ENCODE data around the gene STIMATE.

The STIMATE gene

GRCh38 chr3:52829482-52829881, 67.9 kb downstream of the STIMATE start:
- DNase-seq (ENCODE audit: low read depth) = no peak
- TF ChIP-seq MYC (IDR thresholded peaks at IDR 0.05; ENCODE audit: low read depth, low read length) = no peak
- no peak for TF ChIP-seq CTCF (IDR thresholded peaks at IDR 0.05; ENCODE audit: low read depth, low read length)
- H3K4me3 ChIP-seq (ENCODE audit: low read depth, low read length) = no peak overlapping the region

GRCh38 chr3:52827866-52828376, 69.4 kb downstream of the STIMATE start:
- DNase-seq (ENCODE audit: low read depth) = no peak
- no peak for TF ChIP-seq MYC (IDR thresholded peaks at IDR 0.05; ENCODE audit: low read depth, low read length)
- no peak for TF ChIP-seq CTCF (IDR thresholded peaks at IDR 0.05; ENCODE audit: low read depth, low read length)
- no peak for TF ChIP-seq POLR2A (IDR thresholded peaks at IDR 0.05; ENCODE audit: extremely low read depth, insufficient read length)
- no peak for TF ChIP-seq MAX (IDR thresholded peaks at IDR 0.05; ENCODE audit: low read depth, low read length)
- no peak overlapping the region for H3K4me3 ChIP-seq (ENCODE audit: low read depth, low read length)

GRCh38 chr3:52827441-52827840, 69.9 kb downstream of the STIMATE start:
- peak; percentile 40 for DNase-seq (ENCODE audit: low read depth)

GRCh38 chr3:52824037-52824436, 73.3 kb downstream of the STIMATE start:
- no peak for DNase-seq (ENCODE audit: low read depth)
- no peak for TF ChIP-seq POLR2A (IDR thresholded peaks at IDR 0.05; ENCODE audit: extremely low read depth, insufficient read length)
- no peak for TF ChIP-seq CTCF (IDR thresholded peaks at IDR 0.05; ENCODE audit: low read depth, low read length)
- no peak for TF ChIP-seq MAX (IDR thresholded peaks at IDR 0.05; ENCODE audit: low read depth, low read length)
- TF ChIP-seq MYC (IDR thresholded peaks at IDR 0.05; ENCODE audit: low read depth, low read length) = no peak
- H3K4me3 ChIP-seq (ENCODE audit: low read depth, low read length) = no peak overlapping the region

More at GRCh38 chr3:52827441-52827840, 69.9 kb downstream of the STIMATE start:
- no peak for TF ChIP-seq POLR2A (IDR thresholded peaks at IDR 0.05; ENCODE audit: extremely low read depth, insufficient read length)
- no peak for TF ChIP-seq MYC (IDR thresholded peaks at IDR 0.05; ENCODE audit: low read depth, low read length)
- TF ChIP-seq MAX (IDR thresholded peaks at IDR 0.05; ENCODE audit: low read depth, low read length) = no peak
- no peak for TF ChIP-seq CTCF (IDR thresholded peaks at IDR 0.05; ENCODE audit: low read depth, low read length)
- H3K4me3 ChIP-seq (ENCODE audit: low read depth, low read length) = no peak overlapping the region

- no peak overlapping the region for H3K4me3 ChIP-seq (ENCODE audit: low read depth, low read length)
- no peak for DNase-seq (ENCODE audit: low read depth)
- TF ChIP-seq CTCF (IDR thresholded peaks at IDR 0.05; ENCODE audit: low read depth, low read length) (no peak), MAX (IDR thresholded peaks at IDR 0.05; ENCODE audit: low read depth, low read length) (no peak), POLR2A (IDR thresholded peaks at IDR 0.05; ENCODE audit: extremely low read depth, insufficient read length) (no peak), MYC (IDR thresholded peaks at IDR 0.05; ENCODE audit: low read depth, low read length) (no peak)
These were observed 75.0 kb downstream of the STIMATE start for GRCh38 chr3:52822363-52822762.

GRCh38 chr3:52820736-52821135, 76.6 kb downstream of the STIMATE start:
- no peak overlapping the region for H3K4me3 ChIP-seq (ENCODE audit: low read depth, low read length)
- peak; percentile 46 for DNase-seq (ENCODE audit: low read depth)
- TF ChIP-seq CTCF (IDR thresholded peaks at IDR 0.05; ENCODE audit: low read depth, low read length) (peak; percentile 74), POLR2A (IDR thresholded peaks at IDR 0.05; ENCODE audit: extremely low read depth, insufficient read length) (no peak)

Measured in NB4 (cell line).